ENCODE data around the gene TMOD1.

TMOD1 gene

DNA sequence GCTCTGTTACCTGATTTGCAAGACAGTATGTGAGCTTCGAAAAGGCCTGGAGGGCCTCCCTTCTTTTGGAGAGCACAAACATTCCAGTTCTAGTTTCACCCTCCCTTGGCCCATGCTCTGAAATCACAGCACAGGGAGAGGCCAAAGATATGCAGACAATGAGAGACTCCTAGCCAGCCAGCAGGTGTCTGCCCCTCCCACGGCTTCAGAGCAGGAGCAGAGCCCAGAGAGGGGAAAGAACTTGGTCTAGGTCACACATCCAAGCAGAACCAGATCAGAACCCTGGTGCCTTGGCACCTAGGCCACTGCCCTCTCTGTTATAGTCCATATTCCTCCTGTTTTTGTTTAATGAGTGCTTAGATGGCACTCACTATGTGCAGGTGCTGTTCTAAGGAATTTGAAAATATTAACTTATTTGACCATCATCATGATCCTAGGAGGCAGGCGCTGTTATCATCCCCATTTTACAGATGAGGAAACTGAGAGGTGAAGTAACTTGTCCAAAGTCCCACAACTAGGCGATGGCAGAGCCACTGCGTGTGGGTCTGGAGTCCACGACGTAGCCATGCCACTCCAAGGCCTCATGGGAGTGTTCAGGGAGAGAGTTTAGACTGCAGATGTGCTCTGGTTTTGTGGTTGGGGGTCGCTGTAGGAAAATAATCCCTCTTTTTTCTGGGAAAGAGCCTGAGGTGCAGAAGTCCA, 27.2 kb downstream of the TMOD1 start:
- Histone ChIP-seq H3K9me3 (peaks cover 3% of the 10 kb centered on the region; the same call in 1 of the 2 replicates), H3K4me1 (peaks cover 16% of the 10 kb centered on the region), H3K27me3 (no peaks in the 10 kb centered on the region), H3K36me3 (peaks cover 100% of the 10 kb centered on the region), H3K4me3 (ENCODE audit: low read depth, low read length) (no peak overlapping the region)
- TF ChIP-seq, protein P1, sequence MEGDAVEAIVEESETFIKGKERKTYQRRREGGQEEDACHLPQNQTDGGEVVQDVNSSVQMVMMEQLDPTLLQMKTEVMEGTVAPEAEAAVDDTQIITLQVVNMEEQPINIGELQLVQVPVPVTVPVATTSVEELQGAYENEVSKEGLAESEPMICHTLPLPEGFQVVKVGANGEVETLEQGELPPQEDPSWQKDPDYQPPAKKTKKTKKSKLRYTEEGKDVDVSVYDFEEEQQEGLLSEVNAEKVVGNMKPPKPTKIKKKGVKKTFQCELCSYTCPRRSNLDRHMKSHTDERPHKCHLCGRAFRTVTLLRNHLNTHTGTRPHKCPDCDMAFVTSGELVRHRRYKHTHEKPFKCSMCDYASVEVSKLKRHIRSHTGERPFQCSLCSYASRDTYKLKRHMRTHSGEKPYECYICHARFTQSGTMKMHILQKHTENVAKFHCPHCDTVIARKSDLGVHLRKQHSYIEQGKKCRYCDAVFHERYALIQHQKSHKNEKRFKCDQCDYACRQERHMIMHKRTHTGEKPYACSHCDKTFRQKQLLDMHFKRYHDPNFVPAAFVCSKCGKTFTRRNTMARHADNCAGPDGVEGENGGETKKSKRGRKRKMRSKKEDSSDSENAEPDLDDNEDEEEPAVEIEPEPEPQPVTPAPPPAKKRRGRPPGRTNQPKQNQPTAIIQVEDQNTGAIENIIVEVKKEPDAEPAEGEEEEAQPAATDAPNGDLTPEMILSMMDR (IDR thresholded peaks at IDR 0.05; ENCODE audit: low read depth, low read length), result no peak
- no peak for DNase-seq

DNA sequence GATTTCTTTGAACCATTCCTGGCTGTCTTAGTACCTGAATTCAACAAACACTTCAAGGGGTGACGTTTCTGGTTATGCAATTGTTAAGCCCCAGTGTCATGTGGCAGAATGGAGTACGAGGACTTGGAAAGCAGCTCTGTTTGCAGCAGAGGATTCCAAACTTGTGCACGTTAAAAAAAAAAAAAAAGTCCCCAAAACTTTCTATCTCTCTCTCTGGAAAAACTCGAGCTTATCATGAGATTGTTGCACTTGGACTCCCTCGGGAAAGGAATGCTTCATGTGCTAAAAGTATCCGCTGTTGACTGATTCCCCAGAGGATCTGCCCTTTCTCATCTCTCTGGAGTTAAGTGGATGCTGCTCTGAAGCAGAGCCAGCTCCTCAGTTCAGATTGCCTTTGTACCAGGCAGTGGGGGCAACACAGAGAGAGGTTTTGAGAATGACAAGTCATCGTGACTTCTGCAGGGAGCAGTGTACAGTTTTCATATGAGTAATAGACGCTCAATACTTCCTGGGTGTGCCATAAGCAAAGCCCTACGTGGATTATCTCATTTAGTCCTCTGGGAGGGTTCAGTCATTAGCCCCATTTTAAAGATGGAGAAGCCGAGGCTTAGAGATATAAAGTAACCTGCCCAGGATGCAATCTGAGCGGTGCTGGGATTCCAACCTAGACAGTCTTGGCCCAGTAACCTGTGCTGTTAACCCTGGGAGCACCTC, 28.1 kb downstream of the TMOD1 start:
- H3K9me3 ChIP-seq, result peaks cover 3% of the 10 kb centered on the region; the same call in 1 of the 2 replicates
- peaks cover 9% of the 10 kb centered on the region for H3K4me1 ChIP-seq
- H3K27me3 ChIP-seq, result no peaks in the 10 kb centered on the region
- no peak for DNase-seq
- no peak overlapping the region for H3K4me3 ChIP-seq (ENCODE audit: low read depth, low read length)
- peaks cover 100% of the 10 kb centered on the region for H3K36me3 ChIP-seq
- TF ChIP-seq, protein P1 (IDR thresholded peaks at IDR 0.05; ENCODE audit: low read depth, low read length), result no peak

DNA sequence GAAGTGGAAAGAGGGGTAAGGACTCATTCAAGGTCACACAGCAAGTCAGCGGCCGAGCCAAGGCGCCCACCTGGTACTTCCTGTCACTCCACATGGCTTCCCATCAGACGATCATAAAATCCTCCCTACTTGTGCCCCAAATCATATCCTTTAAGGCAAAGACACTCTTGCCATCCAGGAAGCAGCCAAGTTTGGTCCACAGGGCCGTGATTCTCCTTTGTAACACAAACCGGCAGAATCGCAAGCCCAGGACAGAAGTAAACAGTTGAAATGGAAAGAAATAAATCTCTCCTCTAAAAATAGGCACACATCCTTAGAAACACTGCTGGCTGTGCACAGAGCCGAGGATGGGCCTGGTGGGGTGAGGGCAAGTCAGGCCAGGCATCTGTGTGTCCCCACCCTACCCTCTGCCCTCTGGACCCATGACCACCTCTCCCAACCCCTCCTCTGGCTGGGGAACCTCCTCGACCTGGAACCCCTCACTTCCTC, 30.5 kb downstream of the TMOD1 start:
- DNase-seq, result no peak
- Histone ChIP-seq H3K27me3 (no peaks in the 10 kb centered on the region), H3K36me3 (peaks cover 100% of the 10 kb centered on the region), H3K9me3 (peaks cover 3% of the 10 kb centered on the region; the same call in 1 of the 2 replicates), H3K4me3 (ENCODE audit: low read depth, low read length) (no peak overlapping the region), H3K4me1 (no peaks in the 10 kb centered on the region; the same call in 1 of the 2 replicates)
- TF ChIP-seq, protein P1 (IDR thresholded peaks at IDR 0.05; ENCODE audit: low read depth, low read length), result no peak

DNA sequence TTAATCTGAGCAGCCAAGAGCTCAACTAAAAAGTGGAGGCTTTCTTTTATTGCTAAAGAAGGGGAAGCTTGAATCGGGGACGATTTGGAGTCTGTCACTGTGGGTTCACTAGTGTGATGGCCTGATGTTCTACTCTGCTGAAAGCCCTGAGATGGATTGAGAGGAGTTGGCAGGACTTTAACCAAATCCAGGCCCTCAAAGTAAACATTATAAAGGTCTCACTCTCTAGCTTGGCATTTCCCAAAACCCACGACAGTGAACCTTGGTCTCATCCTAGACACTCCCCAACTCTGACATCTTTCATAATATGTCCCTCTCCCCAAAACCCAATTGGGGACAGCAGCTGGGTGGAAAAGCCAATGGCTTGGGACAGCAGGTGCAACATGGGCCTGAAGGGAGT, 32.7 kb downstream of the TMOD1 start:
- Histone ChIP-seq H3K36me3 (peaks cover 100% of the 10 kb centered on the region), H3K4me3 (ENCODE audit: low read depth, low read length) (no peak overlapping the region), H3K27me3 (no peaks in the 10 kb centered on the region), H3K9me3 (peaks cover 3% of the 10 kb centered on the region; the same call in 1 of the 2 replicates), H3K4me1 (no peaks in the 10 kb centered on the region; the same call in 1 of the 2 replicates)
- DNase-seq, result no peak
- TF ChIP-seq, protein P1 (IDR thresholded peaks at IDR 0.05; ENCODE audit: low read depth, low read length), result no peak

DNA sequence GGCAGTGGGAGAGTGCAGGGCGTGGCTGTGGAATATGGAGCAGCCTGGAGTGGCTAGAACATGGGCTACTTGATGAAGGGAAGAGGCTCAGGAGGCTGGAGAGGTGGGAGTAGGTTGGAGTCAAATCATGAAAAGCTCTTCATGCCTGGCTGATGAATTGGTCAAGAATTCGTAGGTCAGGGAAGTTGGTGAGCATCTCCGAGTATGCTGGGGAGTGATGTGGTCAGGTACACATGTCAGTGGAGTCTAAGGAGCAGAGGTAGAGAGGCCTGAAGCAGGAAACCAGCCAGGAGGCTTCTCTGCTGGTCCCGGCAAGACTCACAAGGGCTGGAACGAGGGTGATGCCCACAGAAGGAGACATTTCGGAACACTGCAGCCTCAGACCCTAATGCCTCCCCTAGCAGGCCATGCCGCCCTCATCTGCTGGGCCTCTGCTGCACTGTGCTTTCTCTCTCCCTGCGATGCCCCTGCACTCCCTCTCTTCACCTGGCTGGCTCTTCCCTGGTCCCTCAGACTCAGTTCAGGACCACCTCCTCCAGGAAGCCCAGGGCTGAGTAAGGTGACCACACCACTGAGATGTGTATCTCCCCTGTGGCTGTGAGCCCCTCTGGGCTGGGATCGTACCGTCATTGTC, 33.6 kb downstream of the TMOD1 start:
- Histone ChIP-seq H3K27me3 (no peaks in the 10 kb centered on the region), H3K4me3 (ENCODE audit: low read depth, low read length) (no peak overlapping the region), H3K36me3 (peaks cover 99% of the 10 kb centered on the region), H3K4me1 (no peaks in the 10 kb centered on the region; the same call in 1 of the 2 replicates), H3K9me3 (peaks cover 3% of the 10 kb centered on the region; the same call in 1 of the 2 replicates)
- no peak for DNase-seq
- TF ChIP-seq, protein P1 (IDR thresholded peaks at IDR 0.05; ENCODE audit: low read depth, low read length), result no peak
